ENCODE data around the gene VWA8. TPM values are rescaled to one million over a fixed set of nuclear protein-coding genes. Genes with fewer than 3 reads are reported as not detected.

The VWA8 gene
- total and polyA plus RNA-seq, 12 donors: 7.5 to 71.6 (median 54.3) TPM

- no peaks in the 10 kb centered on the region for H3K36me3 ChIP-seq
- intact Hi-C loops (cut with DNase I): no loop called here
- WGBS, 2 donors: 67 to 71% methylated on average over 6 of the region's 6 CpGs
- no peaks in the 10 kb centered on the region for H3K27me3 ChIP-seq
- H3K27ac ChIP-seq: peak overlapping the region in 7 of 10 donors; percentile 20 to 64 (median 38)
- no peaks in the 10 kb centered on the region for H3K9me3 ChIP-seq
- DNase-seq: no peak
- no peak for TF ChIP-seq CTCF (IDR thresholded peaks at IDR 0.05)
- no peak overlapping the region for H3K4me3 ChIP-seq
- ATAC-seq: peak in 2 of 8 donors; percentile 35 to 43
- peaks cover 0 to 49% (median 14%) of the 10 kb centered on the region in 9 donors for H3K4me1 ChIP-seq
These were observed 175.3 kb downstream of the VWA8 start for GRCh38 chr13:41785402-41786172.

- H3K27ac ChIP-seq: peak overlapping the region in 3 of 10 donors; percentile 23 to 58 (median 45)
- intact Hi-C loops (cut with DNase I): no loop called here
- ATAC-seq (peak in 1 of 8 donors; percentile 55), DNase-seq (no peak)
- WGBS, 2 donors: 67 to 74% methylated on average over 1 of the region's 1 CpG
- H3K27me3 ChIP-seq: no peaks in the 10 kb centered on the region
- H3K4me3 ChIP-seq: no peak overlapping the region
- peaks cover 0 to 7% (median 0%) of the 10 kb centered on the region in 9 donors for H3K36me3 ChIP-seq
- peaks cover 0 to 39% (median 13%) of the 10 kb centered on the region in 9 donors for H3K4me1 ChIP-seq
- H3K9me3 ChIP-seq: no peaks in the 10 kb centered on the region
- no peak for TF ChIP-seq CTCF (IDR thresholded peaks at IDR 0.05)
These were observed 178.8 kb downstream of the VWA8 start for GRCh38 chr13:41782086-41782485.

GRCh38 chr13:41780715-41781706, 179.9 kb downstream of the VWA8 start:
- no peak for TF ChIP-seq CTCF (IDR thresholded peaks at IDR 0.05)
- H3K9me3 ChIP-seq: no peaks in the 10 kb centered on the region
- H3K4me3 ChIP-seq: no peak overlapping the region
- peaks cover 0 to 39% (median 13%) of the 10 kb centered on the region in 9 donors for H3K4me1 ChIP-seq
- intact Hi-C loops (cut with DNase I): no loop called here
- H3K27me3 ChIP-seq: no peaks in the 10 kb centered on the region
- H3K27ac ChIP-seq: peak overlapping the region in 6 of 10 donors; percentile 14 to 58 (median 38)
- 67 to 71% methylated on average over 5 of the region's 5 CpGs for WGBS, 2 donors
- ATAC-seq (peak in 5 of 8 donors; percentile 7 to 73 (median 64)), DNase-seq (peak in 1 of 2 donors; percentile 11)
- peaks cover 0 to 11% (median 0%) of the 10 kb centered on the region in 9 donors for H3K36me3 ChIP-seq

GRCh38 chr13:41775251-41775650, 185.7 kb downstream of the VWA8 start:
- peak in 3 of 8 donors; percentile 18 to 28 (median 25) for ATAC-seq
- peak overlapping the region in 1 of 10 donors; percentile 20 for H3K27ac ChIP-seq

More at GRCh38 chr13:41775251-41775650, 185.7 kb downstream of the VWA8 start:
- H3K4me1 ChIP-seq: peaks cover 0 to 12% (median 0%) of the 10 kb centered on the region in 9 donors
- H3K36me3 ChIP-seq: peaks cover 0 to 47% (median 4%) of the 10 kb centered on the region in 9 donors
- no peak overlapping the region for H3K4me3 ChIP-seq
- H3K9me3 ChIP-seq: no peaks in the 10 kb centered on the region
- no peak for TF ChIP-seq CTCF (IDR thresholded peaks at IDR 0.05)
- 78 to 84% methylated on average over 2 of the region's 2 CpGs for WGBS, 2 donors
- H3K27me3 ChIP-seq: no peaks in the 10 kb centered on the region
- no peak for DNase-seq
- intact Hi-C loops (cut with DNase I): no loop called here

All from heart right ventricle (tissue), 16 donors.